ENCODE results near the gene MPND. TPM values are rescaled to one million over a fixed set of nuclear protein-coding genes. Genes with fewer than 3 reads are reported as not detected.

MPND gene
- total and polyA plus RNA-seq, 2 of the 13 experiments (the other 11 are each of a cell fraction or from before 2014, with no cell fraction given): 10.8 to 15.8 TPM

DNA sequence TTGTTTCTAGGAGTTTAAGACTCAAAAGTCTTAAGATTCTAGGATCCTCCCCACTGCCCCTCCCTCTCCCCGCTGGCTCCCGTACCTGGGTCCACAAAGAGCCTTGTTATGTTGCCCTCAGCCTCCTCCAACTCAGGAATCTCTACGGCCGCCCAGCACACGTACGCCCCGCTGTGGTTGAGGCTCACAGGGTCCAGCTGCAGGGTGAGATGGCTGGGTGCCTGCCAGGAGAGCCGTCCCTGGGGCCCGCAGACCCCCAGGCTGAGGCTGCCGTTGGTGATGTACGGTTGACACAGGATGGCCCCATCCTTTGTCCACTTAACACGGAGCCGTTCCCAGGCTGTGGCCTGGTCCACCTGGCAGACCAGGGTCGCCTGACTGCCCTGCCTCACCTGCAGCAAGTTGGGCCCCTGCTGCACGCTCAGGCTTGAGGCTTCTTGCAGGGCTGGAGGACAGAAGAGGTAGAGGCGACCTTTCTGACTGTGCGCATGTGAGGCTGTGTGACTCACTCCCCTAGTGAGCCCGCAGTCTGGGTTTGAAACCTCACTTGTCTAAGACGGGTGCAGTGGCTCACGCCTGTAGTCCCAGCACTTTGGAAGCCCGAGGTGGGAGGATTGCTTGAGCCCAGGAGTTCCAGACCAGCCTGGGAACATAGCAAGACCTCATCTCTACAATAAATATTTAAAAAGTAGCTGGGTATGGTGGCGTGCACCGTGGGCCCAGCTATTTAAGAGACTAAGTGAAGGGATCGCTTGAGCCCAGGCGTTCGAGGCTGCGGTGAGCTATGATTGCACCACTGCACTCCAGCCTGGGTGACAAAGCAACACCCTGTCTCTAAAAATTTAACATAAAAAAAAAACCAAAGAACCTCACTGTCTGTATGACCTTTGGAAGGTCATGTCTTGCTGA lies 45.2 kb upstream of the MPND start (continued):
- TF ChIP-seq, protein P1, sequence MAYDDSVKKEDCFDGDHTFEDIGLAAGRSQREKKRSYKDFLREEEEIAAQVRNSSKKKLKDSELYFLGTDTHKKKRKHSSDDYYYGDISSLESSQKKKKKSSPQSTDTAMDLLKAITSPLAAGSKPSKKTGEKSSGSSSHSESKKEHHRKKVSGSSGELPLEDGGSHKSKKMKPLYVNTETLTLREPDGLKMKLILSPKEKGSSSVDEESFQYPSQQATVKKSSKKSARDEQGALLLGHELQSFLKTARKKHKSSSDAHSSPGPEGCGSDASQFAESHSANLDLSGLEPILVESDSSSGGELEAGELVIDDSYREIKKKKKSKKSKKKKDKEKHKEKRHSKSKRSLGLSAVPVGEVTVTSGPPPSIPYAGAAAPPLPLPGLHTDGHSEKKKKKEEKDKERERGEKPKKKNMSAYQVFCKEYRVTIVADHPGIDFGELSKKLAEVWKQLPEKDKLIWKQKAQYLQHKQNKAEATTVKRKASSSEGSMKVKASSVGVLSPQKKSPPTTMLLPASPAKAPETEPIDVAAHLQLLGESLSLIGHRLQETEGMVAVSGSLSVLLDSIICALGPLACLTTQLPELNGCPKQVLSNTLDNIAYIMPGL (CRISPR knock-in tag; IDR thresholded peaks at IDR 0.05; ENCODE audit: borderline replicate concordance in 1 of 2, low read depth in 1 of 2): peak in 1 of 2 experiments; percentile 40; a peak in 1 of 4 replicates
- TF ChIP-seq SRSF9 (IDR thresholded peaks at IDR 0.05; ENCODE audit: borderline replicate concordance, insufficient read depth, low read depth, low read length, poor library complexity, severe bottlenecking): no peak
- TF ChIP-seq, protein P2, sequence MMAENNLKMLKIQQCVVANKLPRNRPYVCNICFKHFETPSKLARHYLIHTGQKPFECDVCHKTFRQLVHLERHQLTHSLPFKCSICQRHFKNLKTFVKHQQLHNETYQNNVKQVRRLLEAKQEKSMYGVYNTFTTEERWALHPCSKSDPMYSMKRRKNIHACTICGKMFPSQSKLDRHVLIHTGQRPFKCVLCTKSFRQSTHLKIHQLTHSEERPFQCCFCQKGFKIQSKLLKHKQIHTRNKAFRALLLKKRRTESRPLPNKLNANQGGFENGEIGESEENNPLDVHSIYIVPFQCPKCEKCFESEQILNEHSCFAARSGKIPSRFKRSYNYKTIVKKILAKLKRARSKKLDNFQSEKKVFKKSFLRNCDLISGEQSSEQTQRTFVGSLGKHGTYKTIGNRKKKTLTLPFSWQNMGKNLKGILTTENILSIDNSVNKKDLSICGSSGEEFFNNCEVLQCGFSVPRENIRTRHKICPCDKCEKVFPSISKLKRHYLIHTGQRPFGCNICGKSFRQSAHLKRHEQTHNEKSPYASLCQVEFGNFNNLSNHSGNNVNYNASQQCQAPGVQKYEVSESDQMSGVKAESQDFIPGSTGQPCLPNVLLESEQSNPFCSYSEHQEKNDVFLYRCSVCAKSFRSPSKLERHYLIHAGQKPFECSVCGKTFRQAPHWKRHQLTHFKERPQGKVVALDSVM (CRISPR knock-in tag; IDR thresholded peaks at IDR 0.05): no peak
- TF ChIP-seq HNRNPL (IDR thresholded peaks at IDR 0.05; ENCODE audit: low read depth, low read length): no peak
- no peak for TF ChIP-seq IRX3 (CRISPR knock-in tag; IDR thresholded peaks at IDR 0.05; ENCODE audit: borderline replicate concordance, low read depth)
- no peak for TF ChIP-seq FOXO1 (CRISPR knock-in tag; IDR thresholded peaks at IDR 0.05)
- no peak for TF ChIP-seq GATAD2A (CRISPR knock-in tag; IDR thresholded peaks at IDR 0.05)
- TF ChIP-seq ZNF652 (CRISPR knock-in tag; IDR thresholded peaks at IDR 0.05; ENCODE audit: borderline replicate concordance, low read depth): no peak
- TF ChIP-seq ZNF569 (CRISPR knock-in tag; IDR thresholded peaks at IDR 0.05; ENCODE audit: borderline replicate concordance): no peak
- TF ChIP-seq ZNF501 (CRISPR knock-in tag; IDR thresholded peaks at IDR 0.05): no peak
- no peak for TF ChIP-seq RFX3 (CRISPR knock-in tag; IDR thresholded peaks at IDR 0.05)
- no peak for TF ChIP-seq ERF (CRISPR knock-in tag; IDR thresholded peaks at IDR 0.05)
- TF ChIP-seq, protein P3, sequence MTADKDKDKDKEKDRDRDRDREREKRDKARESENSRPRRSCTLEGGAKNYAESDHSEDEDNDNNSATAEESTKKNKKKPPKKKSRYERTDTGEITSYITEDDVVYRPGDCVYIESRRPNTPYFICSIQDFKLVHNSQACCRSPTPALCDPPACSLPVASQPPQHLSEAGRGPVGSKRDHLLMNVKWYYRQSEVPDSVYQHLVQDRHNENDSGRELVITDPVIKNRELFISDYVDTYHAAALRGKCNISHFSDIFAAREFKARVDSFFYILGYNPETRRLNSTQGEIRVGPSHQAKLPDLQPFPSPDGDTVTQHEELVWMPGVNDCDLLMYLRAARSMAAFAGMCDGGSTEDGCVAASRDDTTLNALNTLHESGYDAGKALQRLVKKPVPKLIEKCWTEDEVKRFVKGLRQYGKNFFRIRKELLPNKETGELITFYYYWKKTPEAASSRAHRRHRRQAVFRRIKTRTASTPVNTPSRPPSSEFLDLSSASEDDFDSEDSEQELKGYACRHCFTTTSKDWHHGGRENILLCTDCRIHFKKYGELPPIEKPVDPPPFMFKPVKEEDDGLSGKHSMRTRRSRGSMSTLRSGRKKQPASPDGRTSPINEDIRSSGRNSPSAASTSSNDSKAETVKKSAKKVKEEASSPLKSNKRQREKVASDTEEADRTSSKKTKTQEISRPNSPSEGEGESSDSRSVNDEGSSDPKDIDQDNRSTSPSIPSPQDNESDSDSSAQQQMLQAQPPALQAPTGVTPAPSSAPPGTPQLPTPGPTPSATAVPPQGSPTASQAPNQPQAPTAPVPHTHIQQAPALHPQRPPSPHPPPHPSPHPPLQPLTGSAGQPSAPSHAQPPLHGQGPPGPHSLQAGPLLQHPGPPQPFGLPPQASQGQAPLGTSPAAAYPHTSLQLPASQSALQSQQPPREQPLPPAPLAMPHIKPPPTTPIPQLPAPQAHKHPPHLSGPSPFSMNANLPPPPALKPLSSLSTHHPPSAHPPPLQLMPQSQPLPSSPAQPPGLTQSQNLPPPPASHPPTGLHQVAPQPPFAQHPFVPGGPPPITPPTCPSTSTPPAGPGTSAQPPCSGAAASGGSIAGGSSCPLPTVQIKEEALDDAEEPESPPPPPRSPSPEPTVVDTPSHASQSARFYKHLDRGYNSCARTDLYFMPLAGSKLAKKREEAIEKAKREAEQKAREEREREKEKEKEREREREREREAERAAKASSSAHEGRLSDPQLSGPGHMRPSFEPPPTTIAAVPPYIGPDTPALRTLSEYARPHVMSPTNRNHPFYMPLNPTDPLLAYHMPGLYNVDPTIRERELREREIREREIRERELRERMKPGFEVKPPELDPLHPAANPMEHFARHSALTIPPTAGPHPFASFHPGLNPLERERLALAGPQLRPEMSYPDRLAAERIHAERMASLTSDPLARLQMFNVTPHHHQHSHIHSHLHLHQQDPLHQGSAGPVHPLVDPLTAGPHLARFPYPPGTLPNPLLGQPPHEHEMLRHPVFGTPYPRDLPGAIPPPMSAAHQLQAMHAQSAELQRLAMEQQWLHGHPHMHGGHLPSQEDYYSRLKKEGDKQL (CRISPR knock-in tag; IDR thresholded peaks at IDR 0.05; ENCODE audit: low read depth): no peak
- TF ChIP-seq, protein P4, sequence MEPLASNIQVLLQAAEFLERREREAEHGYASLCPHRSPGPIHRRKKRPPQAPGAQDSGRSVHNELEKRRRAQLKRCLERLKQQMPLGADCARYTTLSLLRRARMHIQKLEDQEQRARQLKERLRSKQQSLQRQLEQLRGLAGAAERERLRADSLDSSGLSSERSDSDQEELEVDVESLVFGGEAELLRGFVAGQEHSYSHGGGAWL (CRISPR knock-in tag; IDR thresholded peaks at IDR 0.05): no peak
- TF ChIP-seq, protein P5, sequence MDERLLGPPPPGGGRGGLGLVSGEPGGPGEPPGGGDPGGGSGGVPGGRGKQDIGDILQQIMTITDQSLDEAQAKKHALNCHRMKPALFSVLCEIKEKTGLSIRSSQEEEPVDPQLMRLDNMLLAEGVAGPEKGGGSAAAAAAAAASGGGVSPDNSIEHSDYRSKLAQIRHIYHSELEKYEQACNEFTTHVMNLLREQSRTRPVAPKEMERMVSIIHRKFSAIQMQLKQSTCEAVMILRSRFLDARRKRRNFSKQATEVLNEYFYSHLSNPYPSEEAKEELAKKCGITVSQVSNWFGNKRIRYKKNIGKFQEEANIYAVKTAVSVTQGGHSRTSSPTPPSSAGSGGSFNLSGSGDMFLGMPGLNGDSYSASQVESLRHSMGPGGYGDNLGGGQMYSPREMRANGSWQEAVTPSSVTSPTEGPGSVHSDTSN (CRISPR knock-in tag; IDR thresholded peaks at IDR 0.05): no peak
- no peak for TF ChIP-seq RBM39 (IDR thresholded peaks at IDR 0.05; ENCODE audit: low read depth, low read length, poor library complexity, severe bottlenecking)

Measured in HepG2 (cell line).